T47D (cell line): ENCODE data around the gene GPD1L.
"Not testable (repeated sequence)": the region's sequence is repeated elsewhere in the genome, so short reads cannot be mapped to it uniquely, and the experiment has no call there.

ENCODE experiments used
- DNase-seq, 2 experiments: peaks; one replicate each; pipeline versions ENCODE4 v3.0.0 to v3.0.0-alpha.2; 2011 to 2012; ENCODE audit warnings: low read depth in 1 of 2, low spot score in 1 of 2
- JUND ChIP-seq: IDR thresholded peaks from 2 replicates; pipeline ENCODE4 v1.6.1; 2012; ENCODE audit warnings: low read depth
- in situ Hi-C: cut with HindIII; loops from 2 replicates; pipeline ENCODE4 v1.10.0; 2016; ENCODE audit warnings: low sequenced_read_pairs, low pct_unique_long_range_greater_than_20kb

The GPD1L gene

GRCh38 chr3:32110233-32110760 lies 3.9 kb downstream of the GPD1L start:
- in situ Hi-C loops = no loop called here
- TF ChIP-seq JUND = peak; percentile 54; the same call in 1 of the 2 replicates
- peak in 1 of 2 experiments; percentile 93 for DNase-seq

DNA sequence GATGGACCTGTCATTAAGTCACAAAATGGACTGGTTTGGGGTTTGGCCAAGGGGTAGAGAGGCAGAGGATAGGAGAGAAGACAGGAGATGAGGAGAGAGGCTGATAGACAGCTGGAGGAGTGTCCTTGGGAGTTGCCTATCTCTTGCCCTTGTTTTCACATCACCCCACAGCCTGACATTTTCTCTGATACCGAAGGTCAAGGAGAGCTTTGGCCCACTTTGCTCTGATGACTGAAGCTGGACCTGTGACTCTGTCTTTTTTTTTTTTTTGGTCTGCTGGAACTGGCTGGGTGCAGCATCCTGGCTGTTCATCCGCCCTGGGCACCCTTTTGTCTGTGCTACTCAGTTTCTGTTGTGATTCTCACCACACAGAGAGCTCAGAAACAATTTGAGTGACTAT lies 5.1 kb downstream of the GPD1L start:
- DNase-seq = no peak
- in situ Hi-C loops = no loop called here
- no peak for TF ChIP-seq JUND

DNA sequence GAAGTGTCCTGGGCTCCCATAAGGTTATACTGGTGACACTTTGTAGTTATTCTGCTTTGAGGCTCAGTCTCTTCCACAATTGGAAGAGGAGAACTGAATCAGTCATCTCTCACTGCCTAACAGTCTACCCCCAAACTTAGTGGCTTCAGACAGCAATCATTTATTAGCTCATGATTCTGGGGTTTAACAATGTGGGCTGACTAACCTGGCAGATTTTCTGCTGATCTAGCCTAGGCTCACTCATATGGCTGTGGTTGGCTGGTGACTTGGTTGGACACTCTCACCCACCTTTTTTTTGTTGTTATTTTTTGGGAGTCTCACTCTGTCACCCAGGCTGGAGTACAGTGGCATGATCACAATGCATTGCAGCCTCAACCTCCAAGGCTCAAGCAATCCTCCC lies 7.1 kb downstream of the GPD1L start:
- in situ Hi-C loops = no loop called here

DNA sequence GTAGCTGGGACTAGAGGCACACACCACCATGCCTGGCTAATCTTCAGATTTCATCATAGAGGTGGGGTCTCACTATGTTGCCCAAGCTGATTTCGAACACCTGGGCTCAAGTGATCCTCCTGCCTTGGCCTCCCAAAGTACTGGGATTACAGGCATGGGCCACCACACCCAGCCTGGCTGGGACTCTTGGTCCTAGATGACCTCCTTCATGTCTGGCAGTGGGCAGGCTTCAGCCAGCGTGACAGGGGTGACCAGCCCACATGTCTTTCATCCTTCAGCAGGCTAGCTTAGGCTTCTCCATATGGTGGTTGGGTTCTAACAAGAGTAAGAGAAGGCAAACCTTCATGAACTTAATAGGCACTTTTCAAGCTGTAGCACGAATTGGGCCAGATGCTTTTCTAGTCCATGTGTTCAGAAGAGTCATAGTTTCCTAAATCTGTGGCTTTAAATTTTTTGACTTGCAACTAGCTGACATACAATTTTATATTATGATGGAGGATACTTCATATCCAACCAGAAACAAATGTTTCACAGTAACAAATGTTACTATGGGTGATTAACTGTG lies 7.6 kb downstream of the GPD1L start:
- in situ Hi-C loops = no loop called here
- no peak for DNase-seq
- TF ChIP-seq JUND = no peak

More for the DNA sequence above, 7.1 kb downstream of the GPD1L start:
- DNase-seq = no peak
- TF ChIP-seq JUND = no peak

- DNase-seq, in situ Hi-C loops: not testable (repeated sequence)
Observed at GRCh38 chr3:32114546-32115386, 8.3 kb downstream of the GPD1L start.

- in situ Hi-C loops = no loop called here
- no peak for TF ChIP-seq JUND
- DNase-seq = peak in 1 of 2 experiments; percentile 62
Observed at GRCh38 chr3:32117320-32117719, 10.9 kb downstream of the GPD1L start.

DNA sequence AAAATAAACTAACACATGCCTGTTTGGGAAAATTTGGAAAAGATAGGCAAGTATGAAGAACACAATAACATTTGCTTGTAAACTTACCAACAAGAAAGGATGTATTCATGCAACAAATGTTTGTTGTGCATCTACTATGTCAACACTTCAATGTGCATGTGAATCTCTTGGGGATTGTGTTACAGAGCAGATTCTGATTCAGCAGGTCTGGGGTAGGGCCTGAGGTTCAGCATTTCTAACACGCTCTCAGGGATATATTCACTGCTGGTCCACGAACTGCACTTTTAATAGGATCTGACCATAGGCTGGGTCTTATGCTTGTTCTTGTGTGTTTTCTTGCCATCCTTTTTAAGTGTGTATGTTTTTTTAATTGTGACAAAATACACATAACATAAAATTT lies 11.8 kb downstream of the GPD1L start:
- in situ Hi-C loops = no loop called here
- no peak for DNase-seq
- no peak for TF ChIP-seq JUND

- in situ Hi-C loops = no loop called here
- no peak for DNase-seq
- no peak for TF ChIP-seq JUND
Observed at GRCh38 chr3:32120471-32120870, 14.1 kb downstream of the GPD1L start.

DNA sequence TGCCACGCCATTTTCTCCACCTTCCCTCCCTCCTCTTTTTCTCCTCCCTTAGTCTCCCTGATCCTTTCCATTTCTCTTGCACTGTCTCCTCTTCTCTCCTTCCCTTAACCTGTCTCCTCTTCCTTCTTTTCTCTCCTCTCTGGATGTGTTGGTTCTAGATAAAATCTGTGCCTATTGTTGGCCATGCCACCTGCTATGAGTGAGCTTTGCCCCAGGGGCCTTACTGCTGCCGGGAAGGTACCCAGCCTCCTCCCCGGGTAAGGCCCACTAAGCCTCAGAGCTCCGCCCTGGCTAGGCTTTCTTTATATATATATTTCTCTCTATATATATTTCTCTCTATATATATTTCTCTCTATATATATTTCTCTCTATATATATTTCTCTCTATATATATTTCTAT lies 14.7 kb downstream of the GPD1L start:
- in situ Hi-C loops = no loop called here
- TF ChIP-seq JUND = no peak
- peak in 1 of 2 experiments; percentile 81 for DNase-seq

DNA sequence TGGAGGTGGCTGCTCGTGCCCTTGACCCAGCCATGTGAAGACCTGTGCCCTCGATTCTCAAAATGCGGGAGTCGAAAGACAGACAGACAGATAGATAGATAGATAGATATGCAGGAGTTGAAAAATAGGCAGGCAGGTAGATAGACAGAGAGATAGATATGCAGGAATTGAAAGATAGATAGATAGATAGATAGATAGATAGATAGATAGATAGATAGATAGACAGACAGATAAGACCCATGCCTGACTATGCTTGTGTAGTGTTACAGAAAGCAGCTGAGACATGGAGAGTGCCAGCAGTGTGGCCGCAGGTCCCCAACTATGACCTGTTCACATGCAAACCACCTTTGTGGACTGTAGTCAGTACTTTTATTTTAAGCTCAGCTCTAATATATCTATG lies 17.2 kb downstream of the GPD1L start:
- in situ Hi-C loops = no loop called here
- DNase-seq = no peak
- no peak for TF ChIP-seq JUND

DNA sequence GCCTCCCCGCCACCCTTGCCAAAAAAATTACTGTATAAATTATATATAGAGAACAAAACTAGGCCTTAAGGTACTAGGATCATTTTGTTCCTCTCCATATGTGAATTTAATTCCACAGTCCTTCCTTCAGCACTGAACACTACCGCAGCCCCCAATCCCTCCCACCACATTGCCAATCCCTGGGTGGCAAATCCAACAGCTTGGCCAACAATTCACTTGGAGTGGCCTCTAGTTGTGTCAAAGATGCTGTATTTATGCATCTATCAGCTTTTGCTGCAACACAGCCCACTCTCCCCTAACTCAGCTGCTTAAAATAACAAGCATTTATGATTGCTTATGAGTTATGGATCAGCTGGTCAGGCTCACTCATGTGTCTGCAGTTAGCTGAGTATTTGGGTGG lies 18.6 kb downstream of the GPD1L start:
- in situ Hi-C loops = no loop called here
- no peak for DNase-seq

DNA sequence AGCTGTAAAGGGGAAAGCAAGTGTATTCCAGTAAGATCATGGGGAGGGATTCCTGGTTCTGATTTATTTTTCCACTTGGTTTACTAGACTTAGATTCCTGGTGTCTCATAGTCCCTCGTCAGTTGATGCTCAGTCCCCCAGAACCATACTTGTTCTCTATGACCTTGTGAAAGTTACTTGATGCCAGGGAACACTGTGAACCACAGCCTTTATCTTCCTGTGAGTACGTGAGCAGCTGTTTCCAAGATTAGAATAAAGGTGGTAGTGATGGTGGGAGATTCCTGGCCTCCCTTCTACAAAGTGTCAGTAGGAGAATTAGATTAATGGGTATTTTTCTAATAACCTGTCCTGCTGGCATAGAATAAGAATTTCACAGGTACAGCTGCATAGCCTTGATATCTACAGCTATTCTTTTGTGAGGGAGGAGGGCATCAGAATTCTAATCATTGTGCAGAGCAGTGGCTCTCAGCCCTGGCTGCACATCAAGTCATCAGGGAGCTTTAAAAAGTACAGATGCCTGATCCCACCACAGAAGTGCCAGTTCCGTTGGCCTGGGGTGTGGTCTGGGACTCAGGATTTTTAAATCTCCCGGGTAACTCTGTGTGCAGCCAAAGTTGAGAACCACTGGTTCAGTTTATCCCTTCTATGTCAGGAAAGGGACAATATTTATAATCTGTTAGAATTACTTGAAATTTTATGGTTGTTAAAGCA lies 20.0 kb downstream of the GPD1L start:
- in situ Hi-C loops = no loop called here
- no peak for DNase-seq
- no peak for TF ChIP-seq JUND

More for the DNA sequence above, 18.6 kb downstream of the GPD1L start:
- no peak for TF ChIP-seq JUND
